ENCODE measurements around the gene PPP1R37. TPM values are rescaled to one million over a fixed set of nuclear protein-coding genes. Genes with fewer than 3 reads are reported as not detected.
A peak's percentile ranks its signal among the peaks of the same experiment; 100 is the strongest.

The PPP1R37 gene
- total and polyA plus RNA-seq, 2 experiments from 2014 or later, result 14.0 to 30.8 TPM

DNA sequence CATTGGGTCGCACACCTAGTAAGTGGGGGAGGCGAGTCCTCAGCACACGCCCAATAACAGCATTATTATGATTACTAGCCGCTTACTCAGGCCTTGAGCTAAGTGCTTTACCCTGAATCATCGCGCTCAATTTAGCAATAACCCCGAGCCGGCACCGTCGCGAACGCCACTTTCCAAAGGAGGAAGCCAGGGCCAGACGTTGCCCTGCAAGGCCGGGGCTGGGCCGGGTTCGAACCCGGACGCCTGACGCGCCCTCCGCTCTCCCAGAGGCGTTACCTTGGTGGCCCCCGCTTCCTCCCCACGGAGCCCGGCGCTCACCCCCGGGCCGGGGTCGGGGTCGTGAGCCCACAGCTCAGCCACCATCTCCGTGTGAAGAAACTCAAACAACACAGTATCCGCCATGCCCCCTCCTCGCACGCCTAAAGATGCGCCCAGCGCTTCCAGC is 84.9 kb downstream of the PPP1R37 start, which contains the start of gene TRAPPC6A:
TRAPPC6A (minus strand) TSS at position 421 of the 445 bp plus-strand sequence; CDS start at position 402, 19 bp downstream.
- WGBS (ENCODE audit: low lambda C conversion rate, missing lambda C conversion rate), result under 1% methylated on average over 36 of the region's 36 CpGs
- Histone ChIP-seq H3K36me3 (replicated peaks; ENCODE audit: insufficient read depth, low read depth) (no peaks in the 10 kb centered on the region), H3K4me1 (ENCODE audit: insufficient read depth) (peaks cover 10% of the 10 kb centered on the region), H2AFZ (peak within 1 kb of the TSS; percentile 28), H3K9me3 (ENCODE audit: low read depth) (no peaks in the 10 kb centered on the region), H3K4me2 (peak within 1 kb of the TSS; percentile 95), H3K27me3 (no peaks in the 10 kb centered on the region), H4K20me1 (ENCODE audit: insufficient read depth, poor library complexity, severe bottlenecking) (no peaks in the 10 kb centered on the region), H3K79me2 (peaks cover 45% of the 10 kb centered on the region), H3K27ac (peak within 1 kb of the TSS; percentile 87), H3K9me2 (replicated peaks; ENCODE audit: insufficient read depth) (no peaks in the 10 kb centered on the region), H3K4me3 (peak within 1 kb of the TSS; percentile 30)
- DNase-seq (ENCODE audit: low spot score), result no peak
- TF ChIP-seq EZH2phosphoT487 (IDR thresholded peaks at IDR 0.05; ENCODE audit: low read depth, severe bottlenecking, unreplicated experiment) (no peak), EZH2 (IDR thresholded peaks at IDR 0.05; ENCODE audit: borderline replicate concordance) (no peak)
- TF ChIP-seq, protein P1, sequence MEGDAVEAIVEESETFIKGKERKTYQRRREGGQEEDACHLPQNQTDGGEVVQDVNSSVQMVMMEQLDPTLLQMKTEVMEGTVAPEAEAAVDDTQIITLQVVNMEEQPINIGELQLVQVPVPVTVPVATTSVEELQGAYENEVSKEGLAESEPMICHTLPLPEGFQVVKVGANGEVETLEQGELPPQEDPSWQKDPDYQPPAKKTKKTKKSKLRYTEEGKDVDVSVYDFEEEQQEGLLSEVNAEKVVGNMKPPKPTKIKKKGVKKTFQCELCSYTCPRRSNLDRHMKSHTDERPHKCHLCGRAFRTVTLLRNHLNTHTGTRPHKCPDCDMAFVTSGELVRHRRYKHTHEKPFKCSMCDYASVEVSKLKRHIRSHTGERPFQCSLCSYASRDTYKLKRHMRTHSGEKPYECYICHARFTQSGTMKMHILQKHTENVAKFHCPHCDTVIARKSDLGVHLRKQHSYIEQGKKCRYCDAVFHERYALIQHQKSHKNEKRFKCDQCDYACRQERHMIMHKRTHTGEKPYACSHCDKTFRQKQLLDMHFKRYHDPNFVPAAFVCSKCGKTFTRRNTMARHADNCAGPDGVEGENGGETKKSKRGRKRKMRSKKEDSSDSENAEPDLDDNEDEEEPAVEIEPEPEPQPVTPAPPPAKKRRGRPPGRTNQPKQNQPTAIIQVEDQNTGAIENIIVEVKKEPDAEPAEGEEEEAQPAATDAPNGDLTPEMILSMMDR (IDR thresholded peaks at IDR 0.05; ENCODE audit: poor library complexity), result no peak

DNA sequence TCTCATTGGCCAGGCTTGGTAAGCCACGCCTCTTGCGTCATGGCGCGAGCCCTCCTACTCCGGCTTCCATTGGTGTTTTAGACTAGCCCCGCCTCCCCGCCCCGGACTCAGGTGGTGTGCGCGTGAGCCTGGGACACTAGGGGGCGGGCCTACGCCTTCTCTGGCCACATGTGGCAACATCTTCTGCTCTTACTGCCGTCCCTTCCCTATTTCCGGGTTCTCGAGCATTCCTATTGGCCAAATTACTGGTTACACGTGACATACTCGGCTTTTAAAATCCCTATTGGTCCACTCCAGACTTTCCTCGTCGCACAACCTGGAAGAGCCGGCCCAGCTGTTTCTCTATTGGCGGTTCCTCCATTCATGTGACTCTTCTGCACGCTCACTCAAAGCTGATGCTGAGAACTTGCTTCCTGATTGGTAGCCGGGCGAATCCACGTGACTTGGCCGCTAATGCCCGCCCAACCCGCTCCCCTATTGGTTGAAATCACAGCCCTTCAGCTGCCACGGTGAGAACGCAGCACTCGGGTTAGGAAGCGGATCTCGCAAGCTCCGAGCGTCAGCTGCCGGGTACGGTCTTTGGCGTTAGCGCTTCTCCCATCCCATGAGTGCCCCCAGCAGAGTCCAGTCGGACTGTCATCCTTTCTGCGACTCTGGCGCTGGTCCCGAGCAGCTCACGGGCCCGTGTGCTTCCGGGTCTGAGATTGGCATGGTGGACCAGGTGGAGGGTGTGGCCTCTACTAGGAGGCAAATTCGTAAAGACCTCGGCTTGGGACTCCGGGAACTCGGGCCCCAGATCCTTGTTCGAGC is 85.5 kb downstream of the PPP1R37 start, which contains the start of gene BLOC1S3:
BLOC1S3 (plus strand) TSS at position 523 of the 810 bp plus-strand sequence. CDS start 513 bp downstream, outside the sequence.
- WGBS (ENCODE audit: low lambda C conversion rate, missing lambda C conversion rate), result 1% methylated on average over 51 of the region's 51 CpGs
- TF ChIP-seq, protein P1 (IDR thresholded peaks at IDR 0.05; ENCODE audit: poor library complexity), result peak; percentile 40
- TF ChIP-seq EZH2 (IDR thresholded peaks at IDR 0.05; ENCODE audit: borderline replicate concordance), result no peak
- H2AFZ ChIP-seq, result peak within 1 kb of the TSS; percentile 28

DNA sequence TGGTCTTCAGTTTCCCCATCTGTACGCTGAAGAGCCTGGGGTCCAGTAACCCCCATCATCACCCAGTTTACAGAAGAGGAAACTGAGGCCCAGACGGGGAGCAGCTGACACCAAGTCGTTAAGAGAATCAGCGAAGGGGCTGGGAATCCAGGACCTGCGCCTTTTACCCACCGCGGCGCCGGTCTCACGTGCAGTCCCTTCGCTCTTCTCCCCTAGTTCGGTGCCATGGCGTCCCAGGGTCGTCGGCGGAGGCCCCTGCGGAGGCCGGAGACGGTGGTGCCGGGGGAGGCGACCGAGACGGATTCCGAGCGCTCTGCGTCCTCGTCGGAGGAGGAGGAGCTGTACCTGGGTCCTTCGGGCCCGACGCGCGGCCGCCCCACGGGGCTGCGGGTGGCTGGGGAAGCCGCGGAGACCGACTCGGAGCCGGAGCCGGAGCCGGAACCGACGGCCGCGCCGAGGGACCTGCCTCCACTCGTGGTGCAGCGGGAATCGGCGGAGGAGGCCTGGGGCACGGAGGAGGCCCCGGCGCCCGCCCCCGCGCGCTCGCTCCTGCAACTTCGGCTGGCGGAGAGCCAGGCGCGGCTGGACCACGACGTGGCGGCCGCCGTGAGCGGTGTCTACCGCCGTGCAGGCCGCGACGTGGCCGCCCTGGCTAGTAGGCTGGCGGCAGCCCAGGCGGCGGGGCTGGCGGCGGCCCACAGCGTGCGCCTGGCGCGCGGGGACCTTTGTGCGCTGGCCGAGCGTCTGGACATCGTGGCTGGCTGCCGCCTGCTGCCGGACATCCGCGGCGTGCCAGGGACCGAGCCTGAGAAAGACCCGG is 86.3 kb downstream of the PPP1R37 start:
- H2AFZ ChIP-seq, result peak overlapping the region; percentile 28

More for the DNA sequence above, 85.5 kb downstream of the PPP1R37 start, which contains the start of gene BLOC1S3:
- H3K4me1 ChIP-seq (ENCODE audit: insufficient read depth), result peaks cover 10% of the 10 kb centered on the region
- peak within 1 kb of the TSS; percentile 95 for H3K4me2 ChIP-seq
- H3K79me2 ChIP-seq, result peaks cover 45% of the 10 kb centered on the region
- H3K36me3 ChIP-seq (replicated peaks; ENCODE audit: insufficient read depth, low read depth), result no peaks in the 10 kb centered on the region
- no peaks in the 10 kb centered on the region for H4K20me1 ChIP-seq (ENCODE audit: insufficient read depth, poor library complexity, severe bottlenecking)
- H3K27me3 ChIP-seq, result no peaks in the 10 kb centered on the region
- peak within 1 kb of the TSS; percentile 87 for H3K27ac ChIP-seq
- H3K9me3 ChIP-seq (ENCODE audit: low read depth), result no peaks in the 10 kb centered on the region
- peak; percentile 100 for DNase-seq (ENCODE audit: low spot score)
- H3K4me3 ChIP-seq, result peak within 1 kb of the TSS; percentile 30
- H3K9me2 ChIP-seq (replicated peaks; ENCODE audit: insufficient read depth), result no peaks in the 10 kb centered on the region

More for the DNA sequence above, 86.3 kb downstream of the PPP1R37 start:
- H3K27me3 ChIP-seq, result no peaks in the 10 kb centered on the region
- no peaks in the 10 kb centered on the region for H3K36me3 ChIP-seq (replicated peaks; ENCODE audit: insufficient read depth, low read depth)
- peaks cover 45% of the 10 kb centered on the region for H3K79me2 ChIP-seq
- TF ChIP-seq EZH2phosphoT487 (IDR thresholded peaks at IDR 0.05; ENCODE audit: low read depth, severe bottlenecking, unreplicated experiment), result no peak
- TF ChIP-seq EZH2 (IDR thresholded peaks at IDR 0.05; ENCODE audit: borderline replicate concordance), result no peak
- TF ChIP-seq, protein P1 (IDR thresholded peaks at IDR 0.05; ENCODE audit: poor library complexity), result no peak
- no peaks in the 10 kb centered on the region for H4K20me1 ChIP-seq (ENCODE audit: insufficient read depth, poor library complexity, severe bottlenecking)
- H3K4me1 ChIP-seq (ENCODE audit: insufficient read depth), result peaks cover 10% of the 10 kb centered on the region
- 1% methylated on average over 66 of the region's 97 CpGs for WGBS (ENCODE audit: low lambda C conversion rate, missing lambda C conversion rate)
- peak overlapping the region; percentile 79 for H3K27ac ChIP-seq
- H3K4me2 ChIP-seq, result peak overlapping the region; percentile 95
- H3K9me2 ChIP-seq (replicated peaks; ENCODE audit: insufficient read depth), result no peaks in the 10 kb centered on the region
- DNase-seq (ENCODE audit: low spot score), result peak; percentile 81
- H3K9me3 ChIP-seq (ENCODE audit: low read depth), result no peaks in the 10 kb centered on the region
- peak overlapping the region; percentile 30 for H3K4me3 ChIP-seq
